CD14-positive monocyte (primary cell): ENCODE measurements around the gene GPR150. TPM values are rescaled to one million over a fixed set of nuclear protein-coding genes. Genes with fewer than 3 reads are reported as not detected.

Experiments
- DNase-seq, 3 donors: peaks; one replicate each; pipeline ENCODE4 v3.0.0-alpha.2; 2011 to 2022
- H2AFZ ChIP-seq: 2 replicates; pipeline ENCODE4 v1.6.0; 2012; ENCODE audit warnings: mild to moderate bottlenecking, low read depth, low read length, inconsistent platforms; ENCODE audit not compliant: insufficient read depth, poor library complexity, severe bottlenecking
- H3K27ac ChIP-seq, 2 donors: 1 replicate in 1 of 2; 2 replicates in 1 of 2; pipeline ENCODE4 v1.5.1; 2012 to 2013; ENCODE audit warnings: low read length in 2 of 2, control low read depth in 1 of 2, inconsistent platforms in 1 of 2, low read depth in 1 of 2, mild to moderate bottlenecking in 1 of 2
- H3K27me3 ChIP-seq, 2 donors: one replicate each; pipeline versions ENCODE4 v1.6.0 to v1.6.1; 2011 to 2013; ENCODE audit warnings: low read length in 2 of 2; ENCODE audit not compliant: control insufficient read depth in 2 of 2, insufficient read depth in 2 of 2
- H3K36me3 ChIP-seq, 2 donors: replicated peaks in 1 of 2; 1 replicate in 1 of 2; 2 replicates in 1 of 2; pipeline versions ENCODE4 v1.5.1 to v1.6.1; 2012 to 2013; ENCODE audit warnings: low read length in 2 of 2, control low read depth in 1 of 2, inconsistent platforms in 1 of 2, mild to moderate bottlenecking in 1 of 2; ENCODE audit not compliant: insufficient read depth in 2 of 2, control insufficient read depth in 1 of 2
- H3K4me1 ChIP-seq, 2 donors: 1 replicate in 1 of 2; 2 replicates in 1 of 2; pipeline versions ENCODE4 v1.5.1 to v1.6.1; 2012 to 2013; ENCODE audit warnings: low read length in 2 of 2, control low read depth in 1 of 2, inconsistent platforms in 1 of 2, mild to moderate bottlenecking in 1 of 2, moderate library complexity in 1 of 2; ENCODE audit not compliant: insufficient read depth in 2 of 2, control insufficient read depth in 1 of 2
- H3K4me2 ChIP-seq: replicated peaks from 2 replicates; pipeline ENCODE3; 2012; ENCODE audit warnings: low read length, moderate library complexity, mild to moderate bottlenecking; ENCODE audit not compliant: poor library complexity, severe bottlenecking; ENCODE audit errors: extremely low read depth
- H3K4me3 ChIP-seq, 3 experiments: fragments of 200-600 bp in 1 of 3; sonication (generic) in 1 of 3; replicated peaks in 1 of 3; 1 replicate in 2 of 3; 2 replicates in 1 of 3; pipeline ENCODE4 v1.5.1; 2011 to 2013; ENCODE audit warnings: low read length in 3 of 3, mild to moderate bottlenecking in 3 of 3, control low read depth in 2 of 3, low read depth in 2 of 3, inconsistent platforms in 1 of 3, moderate library complexity in 1 of 3
- H3K79me2 ChIP-seq: 2 replicates; pipeline ENCODE4 v1.6.0; 2012; ENCODE audit warnings: mild to moderate bottlenecking, control low read depth, inconsistent platforms, low read length, moderate library complexity; ENCODE audit not compliant: insufficient read depth
- H3K9ac ChIP-seq: 2 replicates; pipeline ENCODE4 v1.6.0; 2017; ENCODE audit warnings: low read length, mild to moderate bottlenecking; ENCODE audit not compliant: insufficient read depth, poor library complexity, severe bottlenecking
- H3K9me3 ChIP-seq, 2 donors: replicated peaks in 1 of 2; 1 replicate in 1 of 2; 2 replicates in 1 of 2; pipeline versions ENCODE4 v1.5.1 to v1.6.1; 2012 to 2013; ENCODE audit warnings: low read length in 2 of 2, control low read depth in 1 of 2; ENCODE audit not compliant: control insufficient read depth in 1 of 2, insufficient read depth in 1 of 2
- H4K20me1 ChIP-seq: 2 replicates; pipeline ENCODE4 v1.6.0; 2012; ENCODE audit warnings: mild to moderate bottlenecking, low read length, control low read depth, moderate library complexity; ENCODE audit not compliant: insufficient read depth
- H3K27ac Mint-ChIP-seq, 7 donors: one replicate each; pipeline ENCODE4 v1.8.0; 2020; ENCODE audit warnings: mild to moderate bottlenecking in 7 of 7, mixed read lengths in 7 of 7, moderate library complexity in 6 of 7, inconsistent platforms in 2 of 7
- H3K27me3 Mint-ChIP-seq, 3 donors: one replicate each; pipeline ENCODE4 v1.8.0; 2021 to 2022; ENCODE audit warnings: low read depth in 3 of 3, mild to moderate bottlenecking in 3 of 3, mixed read lengths in 3 of 3, moderate library complexity in 3 of 3, inconsistent platforms in 1 of 3
- H3K36me3 Mint-ChIP-seq, 2 donors: one replicate each; pipeline ENCODE4 v1.8.0; 2020; ENCODE audit warnings: mixed read lengths in 2 of 2, inconsistent platforms in 1 of 2, mild to moderate bottlenecking in 1 of 2
- H3K4me1 Mint-ChIP-seq: one replicate; pipeline ENCODE4 v1.8.0; 2020; ENCODE audit warnings: mild to moderate bottlenecking, mixed read lengths
- H3K4me3 Mint-ChIP-seq, 2 donors: one replicate each; pipeline ENCODE4 v1.8.0; 2020; ENCODE audit warnings: mild to moderate bottlenecking in 2 of 2, mixed read lengths in 2 of 2, moderate library complexity in 1 of 2
- H3K9me3 Mint-ChIP-seq, 7 donors: one replicate each; pipeline ENCODE4 v1.8.0; 2020 to 2022; ENCODE audit warnings: mixed read lengths in 7 of 7, mild to moderate bottlenecking in 6 of 7, moderate library complexity in 6 of 7, inconsistent platforms in 2 of 7
- WGBS: methylation state at CpG from one replicate; pipeline ENCODE4 v1.1.5; 2013; ENCODE audit warnings: missing lambda C conversion rate; ENCODE audit not compliant: insufficient coverage; 5-methylcytosine and 5-hydroxymethylcytosine counted together
- intact Hi-C, 2 donors: fragments of 100-400 bp; cut with micrococcal nuclease; formaldehyde crosslinking; loops; one replicate each; pipeline versions ENCODE4 v1.15.0 to v1.15.1; 2023
- polyA plus RNA-seq, 3 donors: library from polyadenylated mRNA; depleted of rRNA in 1 of 3; unstranded in 2 of 3; stranded (reverse) in 1 of 3; fragments of 300-500 nt in 2 of 3; fragments of >200 nt in 1 of 3; fragmentation: Illumina TruSeq in 2 of 3; gene quantifications; 1 replicate in 2 of 3; 2 replicates in 1 of 3; pipeline ENCODE4 v1.2.3, GENCODE V29; 2012 to 2021
- TF ChIP-seq, protein P1 (sequence below): fragments of 200-600 bp; IDR thresholded peaks from one replicate; pipeline ENCODE4 v1.8.0; 2022; ENCODE audit warnings: antibody characterized with exemption, mild to moderate bottlenecking

GPR150 gene
- polyA plus RNA-seq, 3 donors = not detected

GRCh38 chr5:95668216-95668615 is 48.3 kb downstream of the GPR150 start:
- Histone ChIP-seq H3K27ac (no peak overlapping the region), H4K20me1 (no peaks in the 10 kb centered on the region), H3K9ac (no peak overlapping the region), H3K27me3 (no peaks in the 10 kb centered on the region), H3K4me1 (peaks cover 7 to 10% of the 10 kb centered on the region in 2 donors), H2AFZ (no peak overlapping the region), H3K4me3 (no peak overlapping the region), H3K36me3 (no peaks in the 10 kb centered on the region), H3K4me2 (no peak overlapping the region), H3K79me2 (no peaks in the 10 kb centered on the region), H3K9me3 (no peaks in the 10 kb centered on the region)
- intact Hi-C loops = loop anchor here in 1 of 2 donors (5.0 kb wide), 1 partner anchor 179 kb away; no protein-coding TSS in a partner anchor
- H3K36me3 Mint-ChIP-seq = no peaks in the 10 kb centered on the region
- H3K4me3 Mint-ChIP-seq = no peak overlapping the region
- H3K27me3 Mint-ChIP-seq = no peaks in the 10 kb centered on the region
- no peaks in the 10 kb centered on the region for H3K9me3 Mint-ChIP-seq
- no peak overlapping the region for H3K27ac Mint-ChIP-seq
- peaks cover 11% of the 10 kb centered on the region for H3K4me1 Mint-ChIP-seq
- no peak for DNase-seq
- TF ChIP-seq, protein P1, sequence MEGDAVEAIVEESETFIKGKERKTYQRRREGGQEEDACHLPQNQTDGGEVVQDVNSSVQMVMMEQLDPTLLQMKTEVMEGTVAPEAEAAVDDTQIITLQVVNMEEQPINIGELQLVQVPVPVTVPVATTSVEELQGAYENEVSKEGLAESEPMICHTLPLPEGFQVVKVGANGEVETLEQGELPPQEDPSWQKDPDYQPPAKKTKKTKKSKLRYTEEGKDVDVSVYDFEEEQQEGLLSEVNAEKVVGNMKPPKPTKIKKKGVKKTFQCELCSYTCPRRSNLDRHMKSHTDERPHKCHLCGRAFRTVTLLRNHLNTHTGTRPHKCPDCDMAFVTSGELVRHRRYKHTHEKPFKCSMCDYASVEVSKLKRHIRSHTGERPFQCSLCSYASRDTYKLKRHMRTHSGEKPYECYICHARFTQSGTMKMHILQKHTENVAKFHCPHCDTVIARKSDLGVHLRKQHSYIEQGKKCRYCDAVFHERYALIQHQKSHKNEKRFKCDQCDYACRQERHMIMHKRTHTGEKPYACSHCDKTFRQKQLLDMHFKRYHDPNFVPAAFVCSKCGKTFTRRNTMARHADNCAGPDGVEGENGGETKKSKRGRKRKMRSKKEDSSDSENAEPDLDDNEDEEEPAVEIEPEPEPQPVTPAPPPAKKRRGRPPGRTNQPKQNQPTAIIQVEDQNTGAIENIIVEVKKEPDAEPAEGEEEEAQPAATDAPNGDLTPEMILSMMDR = no peak

DNA sequence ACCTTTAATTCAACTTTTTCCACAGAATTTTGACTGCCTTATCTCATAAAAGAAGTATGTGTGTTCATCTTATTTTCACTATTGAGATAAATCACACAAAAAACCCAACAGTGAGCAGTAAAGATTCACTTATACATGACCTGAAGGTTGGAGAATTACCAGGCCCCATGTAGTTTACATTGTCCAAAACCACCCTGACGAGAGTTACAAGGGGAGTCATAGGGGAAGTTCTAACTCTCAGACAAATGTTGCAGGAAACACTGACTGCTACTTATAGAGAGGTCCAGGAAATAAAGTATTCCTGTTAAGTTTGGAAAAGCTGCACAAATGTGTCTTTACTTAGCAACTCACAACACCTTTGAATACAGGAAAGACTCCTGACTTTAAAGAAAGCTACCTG is 48.8 kb downstream of the GPR150 start:
- WGBS = no CpG with 5 or more reads among the region's 1 CpG
- Histone ChIP-seq H3K4me3 (no peak overlapping the region), H3K27ac (no peak overlapping the region), H3K9ac (no peak overlapping the region), H3K27me3 (no peaks in the 10 kb centered on the region), H3K79me2 (no peaks in the 10 kb centered on the region), H3K36me3 (no peaks in the 10 kb centered on the region), H3K4me2 (no peak overlapping the region), H2AFZ (no peak overlapping the region), H3K9me3 (no peaks in the 10 kb centered on the region), H3K4me1 (peaks cover 7 to 10% of the 10 kb centered on the region in 2 donors), H4K20me1 (no peaks in the 10 kb centered on the region)
- no peak overlapping the region for H3K27ac Mint-ChIP-seq
- TF ChIP-seq, protein P1 = no peak
- H3K9me3 Mint-ChIP-seq = no peaks in the 10 kb centered on the region
- H3K27me3 Mint-ChIP-seq = no peaks in the 10 kb centered on the region
- H3K4me1 Mint-ChIP-seq = peaks cover 11% of the 10 kb centered on the region
- H3K36me3 Mint-ChIP-seq = no peaks in the 10 kb centered on the region
- H3K4me3 Mint-ChIP-seq = no peak overlapping the region
- intact Hi-C loops = loop anchor here in 1 of 2 donors (5.0 kb wide), 1 partner anchor 179 kb away; no protein-coding TSS in a partner anchor
- DNase-seq = no peak
